Astrocyte (in vitro differentiated cells and primary cell): ENCODE results near the gene XAF1.

Source experiments
- EZH2 ChIP-seq: IDR thresholded peaks from 2 replicates; pipeline ENCODE4 v1.6.1; 2012; ENCODE audit warnings: mild to moderate bottlenecking, low read length, inconsistent platforms; ENCODE audit not compliant: insufficient read depth
- TF ChIP-seq, protein P1 (sequence below): IDR thresholded peaks from 2 replicates; pipeline ENCODE4 v1.5.1; 2011; ENCODE audit warnings: low read depth, mild to moderate bottlenecking, inconsistent platforms, low read length, moderate library complexity; ENCODE audit not compliant: insufficient read depth

DNA sequence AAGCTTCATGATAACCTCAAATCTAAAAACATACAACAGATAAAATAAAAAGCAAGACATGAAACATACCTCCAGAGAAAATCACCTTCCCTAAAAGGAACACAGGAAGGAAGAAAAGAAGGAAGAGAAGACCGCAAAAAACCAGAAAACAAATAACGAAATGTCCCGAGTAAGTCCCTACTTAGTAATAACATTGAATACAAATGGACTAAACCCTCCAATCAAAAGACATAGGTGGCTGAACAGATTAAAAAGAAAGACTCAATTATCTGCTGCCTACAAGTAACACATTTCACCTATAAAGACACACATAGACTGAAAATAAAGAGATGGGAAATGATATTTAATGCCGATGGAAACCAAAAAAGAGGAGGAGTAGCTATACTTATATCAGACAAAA lies 26.4 kb downstream of the XAF1 start:
- TF ChIP-seq EZH2 = no peak
- TF ChIP-seq, protein P1, sequence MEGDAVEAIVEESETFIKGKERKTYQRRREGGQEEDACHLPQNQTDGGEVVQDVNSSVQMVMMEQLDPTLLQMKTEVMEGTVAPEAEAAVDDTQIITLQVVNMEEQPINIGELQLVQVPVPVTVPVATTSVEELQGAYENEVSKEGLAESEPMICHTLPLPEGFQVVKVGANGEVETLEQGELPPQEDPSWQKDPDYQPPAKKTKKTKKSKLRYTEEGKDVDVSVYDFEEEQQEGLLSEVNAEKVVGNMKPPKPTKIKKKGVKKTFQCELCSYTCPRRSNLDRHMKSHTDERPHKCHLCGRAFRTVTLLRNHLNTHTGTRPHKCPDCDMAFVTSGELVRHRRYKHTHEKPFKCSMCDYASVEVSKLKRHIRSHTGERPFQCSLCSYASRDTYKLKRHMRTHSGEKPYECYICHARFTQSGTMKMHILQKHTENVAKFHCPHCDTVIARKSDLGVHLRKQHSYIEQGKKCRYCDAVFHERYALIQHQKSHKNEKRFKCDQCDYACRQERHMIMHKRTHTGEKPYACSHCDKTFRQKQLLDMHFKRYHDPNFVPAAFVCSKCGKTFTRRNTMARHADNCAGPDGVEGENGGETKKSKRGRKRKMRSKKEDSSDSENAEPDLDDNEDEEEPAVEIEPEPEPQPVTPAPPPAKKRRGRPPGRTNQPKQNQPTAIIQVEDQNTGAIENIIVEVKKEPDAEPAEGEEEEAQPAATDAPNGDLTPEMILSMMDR = no peak
